Adipocyte (in vitro differentiated cells): ENCODE measurements around the gene RFXANK.
A peak's percentile ranks its signal among the peaks of the same experiment; 100 is the strongest.
"Not testable (repeated sequence)": the region's sequence is repeated elsewhere in the genome, so short reads cannot be mapped to it uniquely, and the experiment has no call there.

ENCODE experiments used
- DNase-seq: peaks from one replicate; pipeline ENCODE4 v3.0.0-alpha.2; 2015; ENCODE audit warnings: low read depth
- H3K27me3 ChIP-seq: replicated peaks from 2 replicates; pipeline ENCODE4 v1.7.0; 2013; ENCODE audit warnings: mild to moderate bottlenecking, low read length, moderate library complexity; ENCODE audit not compliant: control insufficient read depth, insufficient read depth
- H3K36me3 ChIP-seq: 2 replicates; pipeline ENCODE4 v1.7.0; 2013; ENCODE audit warnings: low read length, mild to moderate bottlenecking, moderate library complexity; ENCODE audit not compliant: control insufficient read depth, insufficient read depth, severe bottlenecking
- H3K4me1 ChIP-seq: 2 replicates; pipeline ENCODE4 v1.7.0; 2013; ENCODE audit warnings: mild to moderate bottlenecking, low read length, moderate library complexity; ENCODE audit not compliant: control insufficient read depth, insufficient read depth
- H3K4me3 ChIP-seq: 2 replicates; pipeline ENCODE4 v1.7.0; 2013; ENCODE audit warnings: mild to moderate bottlenecking, low read length, moderate library complexity
- H3K9ac ChIP-seq: 2 replicates; pipeline ENCODE4 v1.7.0; 2013; ENCODE audit warnings: mild to moderate bottlenecking, low read length, moderate library complexity
- H3K9me3 ChIP-seq: 2 replicates; pipeline ENCODE4 v1.7.0; 2013; ENCODE audit warnings: mild to moderate bottlenecking, low read length, moderate library complexity; ENCODE audit not compliant: control insufficient read depth

The RFXANK gene, protein sequence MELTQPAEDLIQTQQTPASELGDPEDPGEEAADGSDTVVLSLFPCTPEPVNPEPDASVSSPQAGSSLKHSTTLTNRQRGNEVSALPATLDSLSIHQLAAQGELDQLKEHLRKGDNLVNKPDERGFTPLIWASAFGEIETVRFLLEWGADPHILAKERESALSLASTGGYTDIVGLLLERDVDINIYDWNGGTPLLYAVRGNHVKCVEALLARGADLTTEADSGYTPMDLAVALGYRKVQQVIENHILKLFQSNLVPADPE

GRCh38 chr19:19192078-19192882, at the start of gene RFXANK, which contains the start of gene BORCS8:
Gene RFXANK, plus strand, starts transcription at chr19:19192258. Its CDS starts 1,689 bp downstream, at chr19:19193947.
Gene BORCS8, minus strand, starts transcription at chr19:19192152. Its CDS starts 35 bp downstream, at chr19:19192117.
- Histone ChIP-seq H3K9me3 (no peaks in the 10 kb centered on the region), H3K36me3 (peaks cover 7% of the 10 kb centered on the region), H3K9ac (peak within 1 kb of the TSS; percentile 100), H3K4me3 (peak within 1 kb of the TSS; percentile 94), H3K27me3 (no peaks in the 10 kb centered on the region), H3K4me1 (peaks cover 32% of the 10 kb centered on the region)
- DNase-seq: peak; percentile 100

DNA sequence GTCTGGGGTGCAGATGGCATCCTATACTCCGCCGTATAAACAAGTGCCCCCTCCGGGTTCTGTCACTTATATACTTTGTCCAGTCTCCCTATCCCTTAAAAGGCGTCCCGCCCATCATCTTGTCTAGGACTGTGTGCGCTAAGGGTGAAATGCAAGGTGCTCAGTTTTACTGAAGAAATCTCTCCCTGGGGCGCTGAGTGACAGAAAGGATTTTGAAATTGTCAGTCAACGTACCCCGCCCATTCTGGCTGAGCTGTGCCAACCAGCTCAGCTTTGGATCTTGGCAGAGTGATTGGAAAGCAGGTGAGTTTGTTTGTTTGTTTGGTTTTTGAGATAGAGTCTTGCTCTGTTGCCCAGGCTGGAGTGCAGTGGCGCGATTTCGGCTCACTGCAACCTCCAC, 49.7 kb upstream of the RFXANK start:
- Histone ChIP-seq H3K9me3 (no peaks in the 10 kb centered on the region), H3K9ac (no peak overlapping the region), H3K27me3 (no peaks in the 10 kb centered on the region), H3K4me3 (no peak overlapping the region), H3K4me1 (peaks cover 4% of the 10 kb centered on the region), H3K36me3 (peaks cover 4% of the 10 kb centered on the region)
- no peak for DNase-seq

GRCh38 chr19:19145281-19145680, 46.8 kb upstream of the RFXANK start:
- no peaks in the 10 kb centered on the region for H3K9me3 ChIP-seq
- H3K27me3 ChIP-seq: no peaks in the 10 kb centered on the region
- H3K4me1 ChIP-seq: no peaks in the 10 kb centered on the region
- H3K9ac ChIP-seq: no peak overlapping the region
- no peak overlapping the region for H3K4me3 ChIP-seq
- no peak for DNase-seq
- H3K36me3 ChIP-seq: peaks cover 4% of the 10 kb centered on the region

DNA sequence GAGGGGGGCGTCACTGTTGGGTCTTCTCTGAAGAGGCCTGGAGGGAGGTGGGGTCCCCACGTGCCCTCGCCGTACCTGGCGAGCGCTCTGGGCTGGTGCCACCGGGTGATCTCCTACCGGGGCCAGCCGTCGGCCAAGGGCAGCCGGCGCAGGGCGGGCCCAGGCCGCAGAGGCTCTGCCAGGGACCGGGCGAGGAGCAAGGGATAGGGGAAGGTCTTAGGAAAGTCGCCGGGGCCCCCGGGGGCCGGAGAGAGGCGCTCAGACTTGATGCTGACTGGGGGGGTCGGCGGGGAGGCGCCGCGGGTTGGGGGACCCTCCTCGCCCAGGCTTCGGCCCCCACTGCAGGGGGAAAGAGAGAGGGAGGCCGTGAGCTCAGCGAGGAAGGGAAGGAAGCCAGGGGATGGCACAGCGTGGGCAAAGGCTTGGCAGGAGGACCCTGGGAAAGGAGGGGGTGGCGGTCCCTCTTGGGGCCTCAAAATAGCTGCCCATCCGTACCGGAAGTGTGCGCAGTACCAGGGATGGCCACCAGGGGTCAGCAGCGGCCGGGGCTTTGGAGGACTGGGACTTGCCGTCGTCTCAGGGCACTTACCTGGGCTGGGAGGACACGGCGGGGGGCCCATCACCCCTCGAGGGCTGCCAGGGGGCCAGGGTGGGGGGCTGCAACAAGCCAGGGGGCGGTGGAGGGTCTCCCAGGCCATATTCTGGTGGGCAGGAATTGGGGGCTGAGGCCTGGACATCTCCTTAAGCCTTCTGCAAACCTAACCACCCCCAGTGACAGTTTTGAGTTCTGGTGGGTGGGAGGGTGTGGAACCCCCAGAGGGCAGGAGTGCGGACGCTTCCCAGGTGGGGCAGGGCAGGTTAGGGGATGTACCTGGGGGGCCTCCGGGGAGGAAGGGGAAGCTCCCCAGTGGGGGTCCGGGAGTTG, 46.1 kb upstream of the RFXANK start:
- Histone ChIP-seq H3K9ac (no peak overlapping the region), H3K36me3 (peaks cover 4% of the 10 kb centered on the region), H3K27me3 (no peaks in the 10 kb centered on the region), H3K4me1 (no peaks in the 10 kb centered on the region), H3K4me3 (no peak overlapping the region), H3K9me3 (no peaks in the 10 kb centered on the region)
- DNase-seq: peak; percentile 84

- H3K9ac ChIP-seq: no peak overlapping the region
- no peaks in the 10 kb centered on the region for H3K27me3 ChIP-seq
- no peaks in the 10 kb centered on the region for H3K9me3 ChIP-seq
- H3K4me1 ChIP-seq: no peaks in the 10 kb centered on the region
- peaks cover 4% of the 10 kb centered on the region for H3K36me3 ChIP-seq
- no peak for DNase-seq
- H3K4me3 ChIP-seq: no peak overlapping the region
Measured at GRCh38 chr19:19146865-19147264, 45.2 kb upstream of the RFXANK start.

- Histone ChIP-seq H3K27me3 (no peaks in the 10 kb centered on the region), H3K36me3 (peaks cover 4% of the 10 kb centered on the region), H3K4me1 (no peaks in the 10 kb centered on the region), H3K9ac (no peak overlapping the region), H3K9me3 (no peaks in the 10 kb centered on the region), H3K4me3 (no peak overlapping the region)
- no peak for DNase-seq
Measured at GRCh38 chr19:19147344-19147743, 44.7 kb upstream of the RFXANK start.

DNA sequence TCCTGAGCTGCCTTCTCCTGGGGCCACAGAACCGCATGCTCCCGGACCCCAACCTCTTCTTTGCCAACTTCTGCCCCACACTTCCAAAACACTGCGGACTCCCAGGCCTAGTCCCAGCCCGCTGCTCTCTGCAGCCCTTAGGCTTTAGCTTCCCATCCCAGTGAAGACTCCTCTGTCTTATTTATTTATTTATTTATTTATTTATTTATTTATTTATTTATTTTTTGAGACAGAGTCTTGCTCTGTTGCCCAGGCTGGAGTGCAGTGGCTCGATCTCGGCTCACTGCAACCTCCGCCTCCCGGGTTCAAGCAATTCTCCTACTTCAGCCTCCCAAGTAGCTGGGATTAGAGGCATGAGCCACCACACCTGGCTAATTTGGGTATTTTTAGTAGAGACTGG, 43.6 kb upstream of the RFXANK start:
- DNase-seq, H3K36me3 ChIP-seq, H3K4me3 ChIP-seq, H3K9me3 ChIP-seq, H3K27me3 ChIP-seq, H3K9ac ChIP-seq, H3K4me1 ChIP-seq: not testable (repeated sequence)

DNA sequence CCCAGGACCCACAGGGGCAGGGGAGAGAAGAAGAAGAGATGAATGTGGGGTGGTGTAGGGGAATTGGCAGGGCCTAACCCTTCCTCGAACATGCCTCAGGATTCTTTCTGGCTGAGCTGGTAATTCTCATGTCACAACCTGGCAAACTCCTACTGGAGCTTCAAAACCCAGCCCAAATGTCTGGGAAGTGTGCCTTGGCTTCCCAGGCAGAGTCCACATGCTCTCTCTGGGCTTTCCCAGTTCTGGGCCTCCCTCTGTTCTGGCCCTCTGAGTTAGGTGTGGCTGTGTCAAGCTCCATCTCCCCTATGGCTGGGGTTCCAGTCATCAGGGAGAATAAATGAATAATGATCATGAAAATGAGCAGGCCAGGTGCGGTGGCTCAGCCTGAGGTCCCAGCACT, 42.6 kb upstream of the RFXANK start:
- Histone ChIP-seq H3K9ac (no peak overlapping the region), H3K9me3 (no peaks in the 10 kb centered on the region), H3K4me1 (no peaks in the 10 kb centered on the region), H3K36me3 (peaks cover 4% of the 10 kb centered on the region), H3K27me3 (no peaks in the 10 kb centered on the region), H3K4me3 (no peak overlapping the region)
- DNase-seq: peak; percentile 14

GRCh38 chr19:19151418-19151817, 40.6 kb upstream of the RFXANK start:
- no peak for DNase-seq
- H3K9ac ChIP-seq: no peak overlapping the region
- no peaks in the 10 kb centered on the region for H3K4me1 ChIP-seq

DNA sequence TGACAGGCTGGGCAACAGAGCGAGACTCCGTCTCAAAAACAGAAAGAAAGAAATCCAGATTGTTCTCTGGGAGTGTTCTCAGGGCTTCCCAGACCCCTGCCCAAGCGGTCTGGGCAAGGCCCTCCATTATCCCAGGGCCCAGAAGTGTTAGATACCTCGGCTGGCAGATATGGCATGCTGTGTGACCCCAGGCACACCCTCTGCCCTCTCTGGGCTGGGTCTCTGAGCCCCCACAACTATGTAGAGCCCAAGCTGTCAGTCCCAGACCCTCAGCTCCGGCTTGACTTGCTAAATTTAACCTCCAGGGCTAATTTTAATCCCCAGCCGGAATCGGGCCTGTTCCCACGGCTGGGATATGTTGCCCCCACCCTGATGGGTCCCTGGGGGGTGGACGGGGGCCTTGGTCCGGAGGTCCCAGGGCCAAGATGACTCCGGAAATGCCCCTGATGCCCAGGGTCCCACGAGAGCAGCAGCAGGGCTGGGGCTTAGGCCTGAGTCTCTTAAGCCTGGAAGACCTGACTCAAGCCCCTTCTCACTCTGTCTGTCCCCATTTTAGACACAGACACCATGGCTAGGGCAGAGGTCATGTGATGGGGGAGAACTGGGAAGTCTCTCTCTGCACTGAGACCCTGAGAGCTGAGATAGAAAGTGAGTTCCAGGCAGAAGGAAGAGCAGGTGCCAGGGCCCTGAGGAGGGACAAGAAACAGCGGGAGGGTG, 39.2 kb upstream of the RFXANK start:
- H3K36me3 ChIP-seq: no peaks in the 10 kb centered on the region
- no peaks in the 10 kb centered on the region for H3K27me3 ChIP-seq
- no peak overlapping the region for H3K9ac ChIP-seq
- no peaks in the 10 kb centered on the region for H3K4me1 ChIP-seq
- H3K4me3 ChIP-seq: no peak overlapping the region
- no peaks in the 10 kb centered on the region for H3K9me3 ChIP-seq
- no peak for DNase-seq

More at GRCh38 chr19:19151418-19151817, 40.6 kb upstream of the RFXANK start:
- Histone ChIP-seq H3K27me3 (no peaks in the 10 kb centered on the region), H3K4me3 (no peak overlapping the region), H3K36me3 (peaks cover 4% of the 10 kb centered on the region), H3K9me3 (no peaks in the 10 kb centered on the region)
